CD4-positive, alpha-beta T cell (primary cell): ENCODE measurements around the gene ZFYVE21. TPM values are rescaled to one million over a fixed set of nuclear protein-coding genes. Genes with fewer than 3 reads are reported as not detected.
"Not testable (repeated sequence)": the region's sequence is repeated elsewhere in the genome, so short reads cannot be mapped to it uniquely, and the experiment has no call there.

Experiments
- ATAC-seq: fragments of 200-7000 bp; cut with Tn5 transposase; one replicate; pipeline ENCODE4 v1.10.0; 2022; ENCODE audit warnings: mild to moderate bottlenecking; ENCODE audit not compliant: poor library complexity
- CTCF ChIA-PET: fragments of 350-600 bp; sonication (Branson Sonifier 250); formaldehyde crosslinking; loops from one replicate; lab custom pipeline; 2021; ENCODE audit warnings: antibody characterized with exemption, inconsistent platforms; lab: Charles Lee
- POLR2A ChIA-PET: fragments of 350-600 bp; sonication (Branson Sonifier 250); formaldehyde crosslinking; loops from one replicate; lab custom pipeline; 2021; ENCODE audit warnings: antibody characterized with exemption, inconsistent platforms; lab: Charles Lee
- DNase-seq, 14 experiments: peaks; one replicate each; pipeline ENCODE4 v3.0.0-alpha.2; 2013 to 2020; ENCODE audit warnings: mixed read lengths in 2 of 14
- H3K27ac ChIP-seq, 2 donors: one replicate each; pipeline versions ENCODE4 v1.5.1 to v1.7.0; 2013; ENCODE audit warnings: low read length in 2 of 2, low read depth in 1 of 2, mild to moderate bottlenecking in 1 of 2
- H3K27me3 ChIP-seq, 2 experiments: 1 replicate in 1 of 2; 2 replicates in 1 of 2; pipeline versions ENCODE4 v1.6.1 to v1.7.0; 2013; ENCODE audit warnings: low read length in 2 of 2, control low read depth in 1 of 2, mild to moderate bottlenecking in 1 of 2, moderate library complexity in 1 of 2; ENCODE audit not compliant: insufficient read depth in 2 of 2, control insufficient read depth in 1 of 2
- H3K36me3 ChIP-seq: one replicate; pipeline ENCODE4 v1.6.1; 2013; ENCODE audit warnings: low read length, control low read depth; ENCODE audit not compliant: insufficient read depth
- H3K4me1 ChIP-seq: one replicate; pipeline ENCODE4 v1.6.1; 2013; ENCODE audit warnings: low read length, control low read depth; ENCODE audit not compliant: insufficient read depth
- H3K4me3 ChIP-seq: one replicate; pipeline ENCODE4 v1.5.1; 2013; ENCODE audit warnings: mild to moderate bottlenecking, low read length, moderate library complexity
- H3K9me3 ChIP-seq, 2 experiments: 1 replicate in 1 of 2; 2 replicates in 1 of 2; pipeline versions ENCODE4 v1.6.1 to v1.7.0; 2013; ENCODE audit warnings: low read length in 2 of 2, mild to moderate bottlenecking in 2 of 2, control low read depth in 1 of 2, moderate library complexity in 1 of 2; ENCODE audit not compliant: control insufficient read depth in 1 of 2, insufficient read depth in 1 of 2
- H3K27ac Mint-ChIP-seq: one replicate; pipeline ENCODE4 v1.8.0; 2020; ENCODE audit warnings: mixed read lengths
- H3K27me3 Mint-ChIP-seq: one replicate; pipeline ENCODE4 v1.8.0; 2021; ENCODE audit warnings: mixed read lengths
- H3K36me3 Mint-ChIP-seq: one replicate; pipeline ENCODE4 v1.8.0; 2021; ENCODE audit warnings: low read depth, mixed read lengths
- H3K4me1 Mint-ChIP-seq: one replicate; pipeline ENCODE4 v1.8.0; 2021; ENCODE audit warnings: low read depth, mixed read lengths
- H3K4me3 Mint-ChIP-seq: one replicate; pipeline ENCODE4 v1.8.0; 2020; ENCODE audit warnings: mild to moderate bottlenecking, mixed read lengths
- H3K9me3 Mint-ChIP-seq: one replicate; pipeline ENCODE4 v1.8.0; 2020; ENCODE audit warnings: mixed read lengths
- CTCF ChIP-seq: fragments of 200-600 bp; IDR thresholded peaks from one replicate; pipeline ENCODE4 v1.8.0; 2022; ENCODE audit warnings: antibody characterized with exemption, mild to moderate bottlenecking
- intact Hi-C, 2 experiments: fragments of 100-400 bp; cut with DNase I in 1 of 2; cut with micrococcal nuclease in 1 of 2; formaldehyde crosslinking; loops; one replicate each; pipeline versions ENCODE4 v1.15.1 to v1.9.0; 2023 to 2025; cut with DNase I, micrococcal nuclease
- total RNA-seq, 174 experiments: library from RNA in 2 of 174; stranded (reverse) in 2 of 174; gene quantifications; one replicate each; pipeline ENCODE4 v1.2.3 and lab custom pipeline; 2021 to 2026

Gene ZFYVE21
- total RNA-seq, 2 experiments from 2014 or later = 2.6 to 3.0 TPM

GRCh38 chr14:103773521-103773920, 57.9 kb downstream of the ZFYVE21 start:
- H3K4me1 ChIP-seq = no peaks in the 10 kb centered on the region
- no peak overlapping the region for H3K27ac Mint-ChIP-seq
- H3K27ac ChIP-seq = no peak overlapping the region
- ATAC-seq (no peak), DNase-seq (no peak)
- peaks cover 14% of the 10 kb centered on the region for H3K36me3 ChIP-seq
- no peak overlapping the region for H3K4me3 Mint-ChIP-seq
- H3K9me3 Mint-ChIP-seq = no peaks in the 10 kb centered on the region
- H3K4me1 Mint-ChIP-seq = no peaks in the 10 kb centered on the region
- peaks cover 57% of the 10 kb centered on the region for H3K36me3 Mint-ChIP-seq
- no peak for TF ChIP-seq CTCF
- H3K4me3 ChIP-seq = no peak overlapping the region
- H3K27me3 ChIP-seq = no peaks in the 10 kb centered on the region
- intact Hi-C loops = loop anchor here in 1 of 2 experiments (10.0 kb wide), 1 partner anchor 199 kb away; no protein-coding TSS in a partner anchor
- ChIA-PET POLR2A (no interaction called here), CTCF (no interaction called here)
- no peaks in the 10 kb centered on the region for H3K27me3 Mint-ChIP-seq
- H3K9me3 ChIP-seq = peaks cover 0 to 5% of the 10 kb centered on the region in 2 experiments

- H3K27me3 Mint-ChIP-seq = no peaks in the 10 kb centered on the region
- no peak for TF ChIP-seq CTCF
- peaks cover 14% of the 10 kb centered on the region for H3K36me3 ChIP-seq
- H3K27ac ChIP-seq = no peak overlapping the region
- H3K9me3 Mint-ChIP-seq = no peaks in the 10 kb centered on the region
- no peak for ATAC-seq
- CTCF ChIA-PET = interaction anchor here (0.7 kb wide), 1 partner anchor 14 kb away, joined by 3 read pairs; no protein-coding TSS in a partner anchor
- no peak overlapping the region for H3K27ac Mint-ChIP-seq
- POLR2A ChIA-PET = no interaction called here
- H3K9me3 ChIP-seq = peaks cover 0 to 5% of the 10 kb centered on the region in 2 experiments
- no peaks in the 10 kb centered on the region for H3K27me3 ChIP-seq
- intact Hi-C loops = loop anchor here in 1 of 2 experiments (10.0 kb wide), 1 partner anchor 201 kb away; no protein-coding TSS in a partner anchor
- DNase-seq = no peak
- H3K4me1 ChIP-seq = no peaks in the 10 kb centered on the region
- H3K4me3 Mint-ChIP-seq = no peak overlapping the region
- H3K4me1 Mint-ChIP-seq = no peaks in the 10 kb centered on the region
- H3K36me3 Mint-ChIP-seq = peaks cover 60% of the 10 kb centered on the region
- H3K4me3 ChIP-seq = no peak overlapping the region
Observed at GRCh38 chr14:103775506-103775905, 59.9 kb downstream of the ZFYVE21 start.

GRCh38 chr14:103776319-103776718, 60.7 kb downstream of the ZFYVE21 start:
- H3K4me1 Mint-ChIP-seq, H3K9me3 Mint-ChIP-seq, H3K9me3 ChIP-seq, DNase-seq, H3K27ac ChIP-seq, H3K27ac Mint-ChIP-seq, H3K4me1 ChIP-seq, ATAC-seq, H3K4me3 Mint-ChIP-seq, POLR2A ChIA-PET, CTCF ChIA-PET, H3K27me3 Mint-ChIP-seq, H3K4me3 ChIP-seq, H3K27me3 ChIP-seq: not testable (repeated sequence)
- peaks cover 59% of the 10 kb centered on the region for H3K36me3 Mint-ChIP-seq
- intact Hi-C loops = loop anchor here in 1 of 2 experiments (10.0 kb wide), 1 partner anchor 202 kb away; no protein-coding TSS in a partner anchor
- peaks cover 14% of the 10 kb centered on the region for H3K36me3 ChIP-seq

- peaks cover 37% of the 10 kb centered on the region for H3K36me3 Mint-ChIP-seq
- ChIA-PET CTCF (interaction anchor here (0.7 kb wide), 1 partner anchor 32 kb away, joined by 3 read pairs; no protein-coding TSS in a partner anchor), POLR2A (no interaction called here)
- no peak overlapping the region for H3K4me3 ChIP-seq
- H3K9me3 ChIP-seq = no peaks in the 10 kb centered on the region
- ATAC-seq (no peak), DNase-seq (no peak)
- no peaks in the 10 kb centered on the region for H3K27me3 Mint-ChIP-seq
- TF ChIP-seq CTCF = no peak
- no peaks in the 10 kb centered on the region for H3K27me3 ChIP-seq
- H3K9me3 Mint-ChIP-seq = no peaks in the 10 kb centered on the region
- H3K4me1 Mint-ChIP-seq = no peaks in the 10 kb centered on the region
- H3K27ac Mint-ChIP-seq = no peak overlapping the region
- H3K4me1 ChIP-seq = no peaks in the 10 kb centered on the region
- peaks cover 8% of the 10 kb centered on the region for H3K36me3 ChIP-seq
- intact Hi-C loops = no loop called here
- no peak overlapping the region for H3K4me3 Mint-ChIP-seq
- no peak overlapping the region for H3K27ac ChIP-seq
Observed at GRCh38 chr14:103782376-103782775, 66.8 kb downstream of the ZFYVE21 start.
